HG03521 (cell line): ENCODE results near the gene RPS15.

Experiments used
- ATAC-seq: cut with Tn5 transposase; IDR thresholded peaks from one replicate; pipeline ENCODE4 v1.9.1; 2021; ENCODE audit warnings: mild to moderate bottlenecking, moderate library complexity; ENCODE audit not compliant: unreplicated experiment

The RPS15 gene

GRCh38 chr19:1450735-1451731, 12.8 kb downstream of the RPS15 start:
- no peak for ATAC-seq

- ATAC-seq, result no peak
Observed at GRCh38 chr19:1451916-1452801, 14.0 kb downstream of the RPS15 start.

GRCh38 chr19:1452802-1453524, 14.8 kb downstream of the RPS15 start:
- no peak for ATAC-seq

GRCh38 chr19:1453525-1454364, 15.5 kb downstream of the RPS15 start:
- no peak for ATAC-seq

- ATAC-seq, result no peak
Observed at GRCh38 chr19:1455002-1455335, 16.8 kb downstream of the RPS15 start.

- ATAC-seq, result no peak
Observed at GRCh38 chr19:1455336-1456120, 17.3 kb downstream of the RPS15 start.

GRCh38 chr19:1456121-1456900, 18.1 kb downstream of the RPS15 start:
- ATAC-seq, result no peak

GRCh38 chr19:1457031-1457739, 19.0 kb downstream of the RPS15 start:
- ATAC-seq, result no peak

GRCh38 chr19:1457892-1458291, 19.7 kb downstream of the RPS15 start:
- ATAC-seq, result no peak

GRCh38 chr19:1459479-1459878, 21.3 kb downstream of the RPS15 start:
- no peak for ATAC-seq

GRCh38 chr19:1460033-1460995, 22.1 kb downstream of the RPS15 start:
- no peak for ATAC-seq

GRCh38 chr19:1461862-1462261, 23.7 kb downstream of the RPS15 start:
- ATAC-seq, result no peak

GRCh38 chr19:1465191-1466016, 27.2 kb downstream of the RPS15 start:
- ATAC-seq, result no peak

GRCh38 chr19:1466018-1466460, 27.8 kb downstream of the RPS15 start:
- ATAC-seq, result no peak

- no peak for ATAC-seq
Observed at GRCh38 chr19:1466461-1467214, 28.4 kb downstream of the RPS15 start.
